H9 (cell line): Measurements from ENCODE around the gene MEDAG. TPM values are rescaled to one million over a fixed set of nuclear protein-coding genes. Genes with fewer than 3 reads are reported as not detected.

Experiments
- DNase-seq: peaks from one replicate; pipeline ENCODE4 v3.0.0-alpha.2; 2017
- H2AFZ ChIP-seq: one replicate; pipeline ENCODE4 v1.6.1; 2013; ENCODE audit warnings: mild to moderate bottlenecking, low read length, control low read depth, moderate library complexity
- H2AK5ac ChIP-seq: 2 replicates; pipeline ENCODE4 v1.6.1; 2013; ENCODE audit warnings: low read length, control low read depth, mixed read lengths; ENCODE audit not compliant: insufficient read length
- H2BK120ac ChIP-seq: one replicate; pipeline ENCODE4 v1.6.1; 2013; ENCODE audit warnings: low read depth, mild to moderate bottlenecking, low read length, control low read depth, inconsistent platforms; ENCODE audit not compliant: poor library complexity, severe bottlenecking
- H2BK12ac ChIP-seq: 2 replicates; pipeline ENCODE4 v1.6.1; 2013; ENCODE audit warnings: low read length, control low read depth, mixed read lengths, low read depth; ENCODE audit not compliant: insufficient read length
- H2BK15ac ChIP-seq: 2 replicates; pipeline ENCODE4 v1.6.1; 2013; ENCODE audit warnings: low read depth, low read length, control low read depth
- H2BK20ac ChIP-seq: one replicate; pipeline ENCODE4 v1.6.1; 2013; ENCODE audit warnings: low read depth, mild to moderate bottlenecking, low read length, control low read depth, inconsistent platforms; ENCODE audit not compliant: poor library complexity, severe bottlenecking
- H2BK5ac ChIP-seq: 2 replicates; pipeline ENCODE4 v1.6.1; 2013; ENCODE audit warnings: low read length, control low read depth, mixed read lengths; ENCODE audit not compliant: insufficient read length
- H3K14ac ChIP-seq: 2 replicates; pipeline ENCODE4 v1.6.1; 2013; ENCODE audit warnings: low read length, control low read depth; ENCODE audit not compliant: insufficient read depth
- H3K18ac ChIP-seq: 2 replicates; pipeline ENCODE4 v1.6.1; 2013; ENCODE audit warnings: low read depth, mild to moderate bottlenecking, mixed read lengths, low read length, control low read depth; ENCODE audit not compliant: insufficient read length
- H3K23ac ChIP-seq: 2 replicates; pipeline ENCODE4 v1.6.1; 2013; ENCODE audit warnings: low read length, control low read depth, mixed read lengths, low read depth; ENCODE audit not compliant: insufficient read length
- H3K23me2 ChIP-seq: 2 replicates; pipeline ENCODE4 v1.6.1; 2013; ENCODE audit warnings: low read depth, mild to moderate bottlenecking, mixed read lengths, low read length, control low read depth; ENCODE audit not compliant: insufficient read length, poor library complexity, severe bottlenecking
- H3K27ac ChIP-seq: 2 replicates; pipeline ENCODE4 v1.5.1; 2013; ENCODE audit warnings: low read length, control low read depth, mixed read lengths, low read depth; ENCODE audit not compliant: insufficient read length
- H3K27me3 ChIP-seq: 2 replicates; pipeline ENCODE4 v1.6.1; 2013; ENCODE audit warnings: low read length, control low read depth, inconsistent platforms; ENCODE audit not compliant: insufficient read depth
- H3K4ac ChIP-seq: 2 replicates; pipeline ENCODE4 v1.6.1; 2013; ENCODE audit warnings: low read depth, mild to moderate bottlenecking, control low read depth, inconsistent platforms, low read length, moderate library complexity
- H3K4me1 ChIP-seq: 2 replicates; pipeline ENCODE4 v1.6.1; 2013; ENCODE audit warnings: low read length, control low read depth, inconsistent platforms; ENCODE audit not compliant: insufficient read depth
- H3K4me2 ChIP-seq: 2 replicates; pipeline ENCODE4 v1.6.1; 2013; ENCODE audit warnings: low read length, control low read depth, mixed read lengths; ENCODE audit not compliant: insufficient read length, insufficient read depth
- H3K56ac ChIP-seq: 2 replicates; pipeline ENCODE4 v1.6.1; 2013; ENCODE audit warnings: low read depth, mild to moderate bottlenecking, mixed read lengths, low read length, control low read depth; ENCODE audit not compliant: insufficient read length
- H3K79me1 ChIP-seq: 2 replicates; pipeline ENCODE4 v1.6.1; 2013; ENCODE audit warnings: low read depth, mild to moderate bottlenecking, moderate library complexity, low read length, control low read depth, inconsistent platforms; ENCODE audit not compliant: insufficient read depth, poor library complexity, severe bottlenecking
- H3K79me2 ChIP-seq: 2 replicates; pipeline ENCODE4 v1.6.1; 2013; ENCODE audit warnings: low read length, control low read depth, inconsistent platforms; ENCODE audit not compliant: insufficient read depth
- H3K9ac ChIP-seq: 2 replicates; pipeline ENCODE4 v1.6.1; 2013; ENCODE audit warnings: low read length, control low read depth, mixed read lengths; ENCODE audit not compliant: insufficient read length; ENCODE audit errors: extremely low read depth
- H3K9me3 ChIP-seq: one replicate; pipeline ENCODE4 v1.6.1; 2013; ENCODE audit warnings: low read depth, low read length, inconsistent platforms; ENCODE audit not compliant: control insufficient read depth
- H3T11ph ChIP-seq: one replicate; pipeline ENCODE4 v1.6.1; 2013; ENCODE audit warnings: mild to moderate bottlenecking, low read length, control low read depth, inconsistent platforms
- H4K20me1 ChIP-seq: one replicate; pipeline ENCODE4 v1.6.1; 2013; ENCODE audit not compliant: control insufficient read depth, insufficient read length, insufficient read depth
- H4K5ac ChIP-seq: 2 replicates; pipeline ENCODE4 v1.6.1; 2013; ENCODE audit warnings: low read depth, mild to moderate bottlenecking, mixed read lengths, low read length, control low read depth; ENCODE audit not compliant: insufficient read length
- H4K8ac ChIP-seq: replicated peaks from 2 replicates; pipeline ENCODE4 v1.6.1; 2013; ENCODE audit warnings: low read length, control low read depth, mixed read lengths, low read depth; ENCODE audit not compliant: insufficient read length
- H4K91ac ChIP-seq: 2 replicates; pipeline ENCODE4 v1.6.1; 2013; ENCODE audit warnings: low read depth, mild to moderate bottlenecking, moderate library complexity, mixed read lengths, low read length, control low read depth; ENCODE audit not compliant: insufficient read length
- H3K27ac Mint-ChIP-seq, 3 experiments: 2 replicates in 2 of 3; 3 replicates in 1 of 3; pipeline ENCODE4 v1.8.0; 2020 to 2021; ENCODE audit warnings: mixed read lengths in 3 of 3, mild to moderate bottlenecking in 1 of 3, moderate library complexity in 1 of 3
- H3K27me3 Mint-ChIP-seq: 2 replicates; pipeline ENCODE4 v1.8.0; 2021; ENCODE audit warnings: low read depth, mild to moderate bottlenecking, moderate library complexity, mixed read lengths
- H3K36me3 Mint-ChIP-seq, 3 experiments: 2 replicates in 2 of 3; 3 replicates in 1 of 3; pipeline ENCODE4 v1.8.0; 2020 to 2021; ENCODE audit warnings: low read depth in 3 of 3, mixed read lengths in 3 of 3; ENCODE audit not compliant: insufficient read depth in 1 of 3
- H3K4me1 Mint-ChIP-seq, 2 experiments: 2 replicates each; pipeline ENCODE4 v1.8.0; 2020; ENCODE audit warnings: mixed read lengths in 2 of 2
- H3K4me3 Mint-ChIP-seq, 2 experiments: 2 replicates in 1 of 2; 3 replicates in 1 of 2; pipeline ENCODE4 v1.8.0; 2020 to 2021; ENCODE audit warnings: mild to moderate bottlenecking in 2 of 2, mixed read lengths in 2 of 2, moderate library complexity in 1 of 2
- H3K9me3 Mint-ChIP-seq, 2 experiments: 2 replicates in 1 of 2; 3 replicates in 1 of 2; pipeline ENCODE4 v1.8.0; 2020; ENCODE audit warnings: mild to moderate bottlenecking in 2 of 2, mixed read lengths in 2 of 2, moderate library complexity in 1 of 2
- WGBS: extraction: QIAGEN DNeasy Blood & Tissue Kit; methylation state at CpG from one replicate; pipeline ENCODE4 v1.1.7; 2013; ENCODE audit warnings: missing lambda C conversion rate, low lambda C conversion rate, mixed read lengths; ENCODE audit not compliant: insufficient read length; ENCODE audit errors: extremely low coverage; 5-methylcytosine and 5-hydroxymethylcytosine counted together
- total RNA-seq: library from RNA; stranded (reverse); gene quantifications from 2 replicates; pipeline ENCODE4 v1.2.1, GENCODE V29; 2021
- TF ChIP-seq, protein P1 (sequence below): fragments of 200-600 bp; sonication (generic); conservative IDR thresholded peaks from 3 replicates; pipeline ENCODE4 v1.8.0; 2021; ENCODE audit warnings: antibody characterized with exemption, mild to moderate bottlenecking

Gene MEDAG
- total RNA-seq, 1 experiment from 2014 or later, result 0.87 TPM

DNA sequence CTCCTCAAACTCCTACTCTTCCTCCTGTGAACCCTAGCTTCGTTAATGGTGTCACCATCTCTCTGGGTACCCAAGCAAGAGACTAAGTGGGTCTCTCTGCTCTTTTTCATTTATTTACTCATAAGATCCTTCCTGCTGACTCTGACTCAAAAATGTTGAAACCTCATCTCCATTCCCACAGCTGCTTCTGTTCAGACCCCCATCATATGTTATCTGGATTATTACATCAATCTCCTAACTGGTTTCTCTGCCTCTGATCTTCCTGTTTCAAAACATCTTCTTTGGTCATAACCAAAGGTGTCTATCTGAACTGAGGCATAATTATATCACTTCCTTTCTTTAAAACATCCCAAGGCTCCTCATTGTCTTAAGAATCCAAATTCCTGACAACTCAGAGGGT lies 2.0 kb upstream of the MEDAG start:
- Histone ChIP-seq H3K79me1 (no peaks in the 10 kb centered on the region), H3K4me1 (no peaks in the 10 kb centered on the region), H3K14ac (no peak overlapping the region), H3K27me3 (peaks cover 10% of the 10 kb centered on the region; the same call in 1 of the 2 replicates), H3K4me2 (no peak overlapping the region), H3T11ph (no peak overlapping the region), H3K23ac (no peak overlapping the region), H4K5ac (no peak overlapping the region), H3K56ac (no peak overlapping the region), H3K27ac (no peak overlapping the region), H2BK120ac (no peak overlapping the region), H2BK15ac (no peak overlapping the region), H4K8ac (no peak overlapping the region), H2BK5ac (no peak overlapping the region), H2BK20ac (no peak overlapping the region), H2BK12ac (no peak overlapping the region), H4K91ac (no peak overlapping the region), H3K23me2 (peaks cover 8% of the 10 kb centered on the region), H2AFZ (no peak overlapping the region), H3K4ac (no peak overlapping the region), H3K79me2 (no peaks in the 10 kb centered on the region), H3K9ac (no peak overlapping the region), H3K18ac (no peak overlapping the region), H2AK5ac (no peak overlapping the region), H3K9me3 (no peaks in the 10 kb centered on the region), H4K20me1 (no peaks in the 10 kb centered on the region)
- H3K27me3 Mint-ChIP-seq, result peaks cover 76% of the 10 kb centered on the region
- WGBS, result no CpG with 5 or more reads among the region's 1 CpG
- no peak overlapping the region for H3K4me3 Mint-ChIP-seq
- H3K9me3 Mint-ChIP-seq, result no peaks in the 10 kb centered on the region
- TF ChIP-seq, protein P1, sequence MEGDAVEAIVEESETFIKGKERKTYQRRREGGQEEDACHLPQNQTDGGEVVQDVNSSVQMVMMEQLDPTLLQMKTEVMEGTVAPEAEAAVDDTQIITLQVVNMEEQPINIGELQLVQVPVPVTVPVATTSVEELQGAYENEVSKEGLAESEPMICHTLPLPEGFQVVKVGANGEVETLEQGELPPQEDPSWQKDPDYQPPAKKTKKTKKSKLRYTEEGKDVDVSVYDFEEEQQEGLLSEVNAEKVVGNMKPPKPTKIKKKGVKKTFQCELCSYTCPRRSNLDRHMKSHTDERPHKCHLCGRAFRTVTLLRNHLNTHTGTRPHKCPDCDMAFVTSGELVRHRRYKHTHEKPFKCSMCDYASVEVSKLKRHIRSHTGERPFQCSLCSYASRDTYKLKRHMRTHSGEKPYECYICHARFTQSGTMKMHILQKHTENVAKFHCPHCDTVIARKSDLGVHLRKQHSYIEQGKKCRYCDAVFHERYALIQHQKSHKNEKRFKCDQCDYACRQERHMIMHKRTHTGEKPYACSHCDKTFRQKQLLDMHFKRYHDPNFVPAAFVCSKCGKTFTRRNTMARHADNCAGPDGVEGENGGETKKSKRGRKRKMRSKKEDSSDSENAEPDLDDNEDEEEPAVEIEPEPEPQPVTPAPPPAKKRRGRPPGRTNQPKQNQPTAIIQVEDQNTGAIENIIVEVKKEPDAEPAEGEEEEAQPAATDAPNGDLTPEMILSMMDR, result no peak
- H3K4me1 Mint-ChIP-seq, result peaks cover 4 to 6% of the 10 kb centered on the region in 2 experiments
- no peaks in the 10 kb centered on the region for H3K36me3 Mint-ChIP-seq
- DNase-seq, result no peak
- H3K27ac Mint-ChIP-seq, result no peak overlapping the region
